ENCODE measurements around the gene PTPRB.

- TF ChIP-seq CTCF (IDR thresholded peaks at IDR 0.05; ENCODE audit: borderline replicate concordance, extremely low read depth, low read length, poor library complexity, severe bottlenecking) (no peak), EZH2 (IDR thresholded peaks at IDR 0.05; ENCODE audit: borderline replicate concordance, low read depth, low read length, severe bottlenecking) (no peak)
Measured at GRCh38 chr12:70466753-70467152, 170.5 kb downstream of the PTPRB start.

Data from DND-41 (cell line).